Ishikawa (cell line): ENCODE results near the gene IMPG2.

ENCODE experiments used
- CEBPB ChIP-seq: IDR thresholded peaks from 2 replicates; pipeline ENCODE4 v1.6.1; 2012
- CREB1 ChIP-seq: IDR thresholded peaks from 2 replicates; pipeline ENCODE4 v1.6.1; 2012; ENCODE audit warnings: low read depth
- EGR1 ChIP-seq: IDR thresholded peaks from 2 replicates; pipeline ENCODE4 v1.6.1; 2012
- EP300 ChIP-seq: IDR thresholded peaks from 2 replicates; pipeline ENCODE4 v1.6.1; 2012; ENCODE audit warnings: borderline replicate concordance
- FOXM1 ChIP-seq: IDR thresholded peaks from 2 replicates; pipeline ENCODE4 v1.6.1; 2012; ENCODE audit warnings: low read depth, borderline replicate concordance
- NFIC ChIP-seq: IDR thresholded peaks from 2 replicates; pipeline ENCODE4 v1.6.1; 2012
- RAD21 ChIP-seq: IDR thresholded peaks from 2 replicates; pipeline ENCODE4 v1.6.1; 2012; ENCODE audit warnings: low read depth
- REST ChIP-seq: IDR thresholded peaks from 2 replicates; pipeline ENCODE4 v1.6.1; 2012; ENCODE audit warnings: low read depth, mild to moderate bottlenecking
- TAF1 ChIP-seq: IDR thresholded peaks from 2 replicates; pipeline ENCODE4 v1.6.1; 2012; ENCODE audit warnings: low read depth, mild to moderate bottlenecking
- TCF12 ChIP-seq: IDR thresholded peaks from 2 replicates; pipeline ENCODE4 v1.6.1; 2012; ENCODE audit warnings: low read depth
- TEAD4 ChIP-seq: IDR thresholded peaks from 2 replicates; pipeline ENCODE4 v1.6.1; 2012
- USF1 ChIP-seq: IDR thresholded peaks from 2 replicates; pipeline ENCODE4 v1.6.1; 2012
- YY1 ChIP-seq: IDR thresholded peaks from 2 replicates; pipeline ENCODE4 v1.6.1; 2012; ENCODE audit warnings: low read depth
- ZBTB7A ChIP-seq: IDR thresholded peaks from 2 replicates; pipeline ENCODE4 v1.6.1; 2012; ENCODE audit warnings: low read depth

Gene IMPG2

GRCh38 chr3:101262393-101263240 is 57.8 kb downstream of the IMPG2 start:
- TF ChIP-seq FOXM1 (no peak), REST (no peak), EGR1 (no peak), RAD21 (no peak)

- TF ChIP-seq REST (no peak), FOXM1 (no peak), USF1 (no peak), EGR1 (no peak), CREB1 (no peak), NFIC (no peak), TAF1 (no peak), TEAD4 (no peak)
These were observed 58.9 kb downstream of the IMPG2 start for GRCh38 chr3:101261506-101261905.

- TF ChIP-seq USF1 (no peak), TCF12 (no peak), NFIC (no peak), REST (no peak), YY1 (no peak), TAF1 (no peak)
These were observed 60.7 kb downstream of the IMPG2 start for GRCh38 chr3:101259485-101260341.

GRCh38 chr3:101256511-101256910 is 63.9 kb downstream of the IMPG2 start:
- TF ChIP-seq RAD21 (no peak), FOXM1 (no peak), USF1 (no peak), CREB1 (no peak), TCF12 (no peak), TAF1 (no peak), CEBPB (no peak), NFIC (no peak), EP300 (no peak), REST (no peak), ZBTB7A (no peak)
